Measurements from ENCODE around the gene ABL1.

ABL1 gene

DNA sequence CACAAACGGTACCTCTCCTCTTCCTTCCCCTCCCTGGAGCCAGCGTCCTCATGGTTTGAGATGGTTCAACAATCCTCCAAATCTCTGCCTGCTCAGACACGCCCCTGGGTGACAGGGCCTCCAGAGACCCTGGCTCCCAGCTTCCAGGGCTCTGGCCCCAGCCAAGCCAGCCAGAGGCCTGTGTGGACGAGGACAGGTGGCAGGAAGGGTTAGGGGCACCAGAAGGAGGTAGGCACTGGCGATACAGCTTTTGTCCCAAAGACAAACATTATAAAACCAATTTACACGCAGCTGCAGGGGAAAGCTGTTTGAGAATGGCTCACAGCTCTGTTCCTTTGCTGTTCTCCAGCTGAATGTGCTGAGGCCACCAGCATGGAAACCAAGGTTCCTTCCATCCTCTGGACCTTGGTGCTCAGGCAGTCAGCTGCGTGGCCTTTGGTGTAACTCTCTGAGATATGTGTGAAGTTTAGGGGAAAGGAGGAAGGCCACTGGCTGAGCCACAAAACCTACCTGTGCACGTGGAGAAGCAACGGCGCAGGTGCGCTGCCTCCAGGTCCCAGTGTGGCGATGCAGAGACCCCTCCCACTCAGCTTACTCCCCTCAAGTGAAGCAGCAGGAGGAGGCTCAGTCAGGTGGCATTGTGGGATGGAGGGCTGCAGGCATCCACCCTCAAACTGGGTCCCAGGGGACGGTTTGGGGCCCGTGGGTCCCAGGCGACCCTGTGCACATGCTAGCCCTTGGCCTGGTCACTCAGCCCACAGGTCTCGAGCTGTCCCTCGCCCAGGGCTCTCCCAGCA lies 65.8 kb downstream of the ABL1 start:
- Histone ChIP-seq H3K4me1 (ENCODE audit: control insufficient read depth in 5 of 5, insufficient read depth in 5 of 5, low read length in 5 of 5) (no peaks in the 10 kb centered on the region), H3K36me3 (ENCODE audit: control insufficient read depth in 5 of 5, insufficient read depth in 5 of 5, low read length in 5 of 5) (no peaks in the 10 kb centered on the region), H3K27me3 (ENCODE audit: control insufficient read depth in 5 of 5, insufficient read depth in 4 of 5, low read length in 5 of 5) (peaks cover 30 to 62% (median 56%) of the 10 kb centered on the region in 5 donors), H3K4me3 (ENCODE audit: low read depth in 1 of 5, low read length in 5 of 5) (no peak overlapping the region), H3K9ac (ENCODE audit: low read length in 5 of 5) (no peak overlapping the region), H3K27ac (ENCODE audit: low read depth, low read length) (no peak overlapping the region), H3K9me3 (ENCODE audit: control insufficient read depth in 5 of 5, low read length in 5 of 5) (no peaks in the 10 kb centered on the region)

GRCh38 chr9:130901498-130902203 lies 66.6 kb downstream of the ABL1 start:
- H3K27ac ChIP-seq (ENCODE audit: low read depth, low read length) = no peak overlapping the region
- peaks cover 30 to 67% (median 60%) of the 10 kb centered on the region in 5 donors for H3K27me3 ChIP-seq (ENCODE audit: control insufficient read depth in 5 of 5, insufficient read depth in 4 of 5, low read length in 5 of 5)
- H3K4me1 ChIP-seq (ENCODE audit: control insufficient read depth in 5 of 5, insufficient read depth in 5 of 5, low read length in 5 of 5) = no peaks in the 10 kb centered on the region
- no peak overlapping the region for H3K4me3 ChIP-seq (ENCODE audit: low read depth in 1 of 5, low read length in 5 of 5)
- no peak overlapping the region for H3K9ac ChIP-seq (ENCODE audit: low read length in 5 of 5)
- no peaks in the 10 kb centered on the region for H3K9me3 ChIP-seq (ENCODE audit: control insufficient read depth in 5 of 5, low read length in 5 of 5)
- no peaks in the 10 kb centered on the region for H3K36me3 ChIP-seq (ENCODE audit: control insufficient read depth in 5 of 5, insufficient read depth in 5 of 5, low read length in 5 of 5)

GRCh38 chr9:130902204-130903185 lies 67.4 kb downstream of the ABL1 start:
- Histone ChIP-seq H3K4me3 (ENCODE audit: low read depth in 1 of 5, low read length in 5 of 5) (no peak overlapping the region), H3K9ac (ENCODE audit: low read length in 5 of 5) (no peak overlapping the region), H3K9me3 (ENCODE audit: control insufficient read depth in 5 of 5, low read length in 5 of 5) (no peaks in the 10 kb centered on the region), H3K27me3 (ENCODE audit: control insufficient read depth in 5 of 5, insufficient read depth in 4 of 5, low read length in 5 of 5) (peaks cover 30 to 67% (median 58%) of the 10 kb centered on the region in 5 donors), H3K36me3 (ENCODE audit: control insufficient read depth in 5 of 5, insufficient read depth in 5 of 5, low read length in 5 of 5) (no peaks in the 10 kb centered on the region), H3K4me1 (ENCODE audit: control insufficient read depth in 5 of 5, insufficient read depth in 5 of 5, low read length in 5 of 5) (no peaks in the 10 kb centered on the region), H3K27ac (ENCODE audit: low read depth, low read length) (no peak overlapping the region)

- H3K27ac ChIP-seq (ENCODE audit: low read depth, low read length) = no peak overlapping the region
- no peak overlapping the region for H3K9ac ChIP-seq (ENCODE audit: low read length in 5 of 5)
- H3K36me3 ChIP-seq (ENCODE audit: control insufficient read depth in 5 of 5, insufficient read depth in 5 of 5, low read length in 5 of 5) = no peaks in the 10 kb centered on the region
- H3K4me1 ChIP-seq (ENCODE audit: control insufficient read depth in 5 of 5, insufficient read depth in 5 of 5, low read length in 5 of 5) = no peaks in the 10 kb centered on the region
- peaks cover 21 to 65% (median 49%) of the 10 kb centered on the region in 5 donors for H3K27me3 ChIP-seq (ENCODE audit: control insufficient read depth in 5 of 5, insufficient read depth in 4 of 5, low read length in 5 of 5)
- H3K4me3 ChIP-seq (ENCODE audit: low read depth in 1 of 5, low read length in 5 of 5) = no peak overlapping the region
- no peaks in the 10 kb centered on the region for H3K9me3 ChIP-seq (ENCODE audit: control insufficient read depth in 5 of 5, low read length in 5 of 5)
Measured at GRCh38 chr9:130903194-130904069, 68.4 kb downstream of the ABL1 start.

DNA sequence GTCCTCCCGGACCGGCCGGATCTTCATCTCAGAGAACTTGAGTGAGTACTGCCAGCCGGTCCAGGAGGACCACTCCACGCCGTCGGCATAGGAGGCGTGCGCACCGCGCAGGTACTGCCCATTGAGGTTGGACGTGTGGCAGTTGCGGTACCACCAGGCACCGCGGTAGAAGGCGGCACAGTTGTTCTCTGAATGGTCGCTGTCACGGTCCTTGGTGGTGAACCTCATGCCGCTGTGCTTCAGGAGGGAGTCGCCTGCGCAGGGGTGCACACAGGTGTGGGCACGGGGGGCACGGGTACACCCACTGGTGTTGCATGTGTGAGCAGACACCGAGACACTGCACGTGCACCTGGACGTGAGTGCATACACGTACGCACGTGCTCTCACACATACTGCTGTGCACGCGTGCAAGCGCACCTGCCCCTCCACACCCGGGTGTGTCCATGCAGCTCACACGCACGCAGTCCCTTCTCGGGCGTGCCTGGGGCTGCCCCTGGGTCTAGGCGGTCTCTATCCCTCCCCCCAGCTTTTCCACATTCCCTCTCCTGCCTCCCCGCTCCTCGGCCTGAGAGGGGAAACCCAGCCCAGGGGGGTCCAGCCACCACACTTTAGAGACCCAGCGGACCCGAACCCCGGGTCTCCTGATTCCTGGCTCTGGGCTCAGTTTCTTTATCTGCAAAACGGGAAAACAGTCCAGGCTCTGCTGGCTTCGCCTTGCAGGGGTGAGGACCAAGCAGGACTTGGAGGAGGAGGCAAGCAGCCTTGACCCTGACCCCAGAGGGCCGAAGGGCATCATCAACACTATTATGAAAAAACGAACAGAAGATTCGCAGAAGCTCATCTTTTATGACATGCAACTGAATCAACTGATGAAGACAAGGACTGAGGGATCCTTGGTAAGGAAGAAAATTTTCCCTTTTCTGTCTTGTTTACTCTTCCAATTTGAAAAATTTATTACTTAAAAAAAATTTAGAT lies 69.3 kb downstream of the ABL1 start:
- Histone ChIP-seq H3K36me3 (ENCODE audit: control insufficient read depth in 5 of 5, insufficient read depth in 5 of 5, low read length in 5 of 5) (no peaks in the 10 kb centered on the region), H3K27me3 (ENCODE audit: control insufficient read depth in 5 of 5, insufficient read depth in 4 of 5, low read length in 5 of 5) (peaks cover 16 to 62% (median 49%) of the 10 kb centered on the region in 5 donors), H3K4me1 (ENCODE audit: control insufficient read depth in 5 of 5, insufficient read depth in 5 of 5, low read length in 5 of 5) (no peaks in the 10 kb centered on the region), H3K9ac (ENCODE audit: low read length in 5 of 5) (no peak overlapping the region), H3K27ac (ENCODE audit: low read depth, low read length) (no peak overlapping the region), H3K4me3 (ENCODE audit: low read depth in 1 of 5, low read length in 5 of 5) (no peak overlapping the region), H3K9me3 (ENCODE audit: control insufficient read depth in 5 of 5, low read length in 5 of 5) (no peaks in the 10 kb centered on the region)

- Histone ChIP-seq H3K9me3 (ENCODE audit: control insufficient read depth in 5 of 5, low read length in 5 of 5) (no peaks in the 10 kb centered on the region), H3K36me3 (ENCODE audit: control insufficient read depth in 5 of 5, insufficient read depth in 5 of 5, low read length in 5 of 5) (no peaks in the 10 kb centered on the region), H3K4me3 (ENCODE audit: low read depth in 1 of 5, low read length in 5 of 5) (no peak overlapping the region), H3K27me3 (ENCODE audit: control insufficient read depth in 5 of 5, insufficient read depth in 4 of 5, low read length in 5 of 5) (peaks cover 12 to 56% (median 46%) of the 10 kb centered on the region in 5 donors), H3K27ac (ENCODE audit: low read depth, low read length) (no peak overlapping the region), H3K4me1 (ENCODE audit: control insufficient read depth in 5 of 5, insufficient read depth in 5 of 5, low read length in 5 of 5) (no peaks in the 10 kb centered on the region), H3K9ac (ENCODE audit: low read length in 5 of 5) (no peak overlapping the region)
Measured at GRCh38 chr9:130905125-130905901, 70.3 kb downstream of the ABL1 start.

- peaks cover 7 to 49% (median 39%) of the 10 kb centered on the region in 5 donors for H3K27me3 ChIP-seq (ENCODE audit: control insufficient read depth in 5 of 5, insufficient read depth in 4 of 5, low read length in 5 of 5)
- H3K4me3 ChIP-seq (ENCODE audit: low read depth in 1 of 5, low read length in 5 of 5) = no peak overlapping the region
- no peaks in the 10 kb centered on the region for H3K36me3 ChIP-seq (ENCODE audit: control insufficient read depth in 5 of 5, insufficient read depth in 5 of 5, low read length in 5 of 5)
- no peaks in the 10 kb centered on the region for H3K4me1 ChIP-seq (ENCODE audit: control insufficient read depth in 5 of 5, insufficient read depth in 5 of 5, low read length in 5 of 5)
- H3K9ac ChIP-seq (ENCODE audit: low read length in 5 of 5) = no peak overlapping the region
- no peak overlapping the region for H3K27ac ChIP-seq (ENCODE audit: low read depth, low read length)
- H3K9me3 ChIP-seq (ENCODE audit: control insufficient read depth in 5 of 5, low read length in 5 of 5) = no peaks in the 10 kb centered on the region
Measured at GRCh38 chr9:130905902-130906734, 71.1 kb downstream of the ABL1 start.
